Progenitor cell of endocrine pancreas (in vitro differentiated cells): ENCODE measurements around the gene EIF3K. TPM values are rescaled to one million over a fixed set of nuclear protein-coding genes. Genes with fewer than 3 reads are reported as not detected.

Experiments used
- DNase-seq: peaks from one replicate; pipeline ENCODE4 v3.0.0; 2021; ENCODE audit warnings: low spot score; ENCODE audit not compliant: unreplicated experiment
- H3K27ac Mint-ChIP-seq: 2 replicates; pipeline ENCODE4 v1.8.0; 2021; ENCODE audit warnings: mild to moderate bottlenecking, moderate library complexity, mixed read lengths
- H3K27me3 Mint-ChIP-seq: 2 replicates; pipeline ENCODE4 v1.8.0; 2021; ENCODE audit warnings: mixed read lengths
- H3K36me3 Mint-ChIP-seq: 2 replicates; pipeline ENCODE4 v1.8.0; 2022; ENCODE audit warnings: mixed read lengths; ENCODE audit not compliant: insufficient read depth
- H3K4me1 Mint-ChIP-seq: 2 replicates; pipeline ENCODE4 v1.8.0; 2021; ENCODE audit warnings: low read depth, mixed read lengths
- H3K4me3 Mint-ChIP-seq: 2 replicates; pipeline ENCODE4 v1.8.0; 2021; ENCODE audit warnings: low read depth, mild to moderate bottlenecking, moderate library complexity, mixed read lengths
- H3K9me3 Mint-ChIP-seq: 2 replicates; pipeline ENCODE4 v1.8.0; 2021; ENCODE audit warnings: low read depth, mixed read lengths
- CTCF ChIP-seq: fragments of 200-600 bp; sonication (generic); IDR thresholded peaks from one replicate; pipeline ENCODE4 v1.5.0; 2021; ENCODE audit warnings: antibody characterized with exemption, mild to moderate bottlenecking; ENCODE audit not compliant: unreplicated experiment
- total RNA-seq: library from RNA; stranded (reverse); gene quantifications from 2 replicates; pipeline ENCODE4 v1.2.1, GENCODE V29; 2021

EIF3K gene
- total RNA-seq, 1 donor from 2014 or later: 193 TPM

GRCh38 chr19:38580080-38580479 lies 38.9 kb upstream of the EIF3K start:
- no peak for TF ChIP-seq CTCF
- no peak overlapping the region for H3K27ac Mint-ChIP-seq
- no peaks in the 10 kb centered on the region for H3K4me1 Mint-ChIP-seq
- no peak overlapping the region for H3K4me3 Mint-ChIP-seq
- no peaks in the 10 kb centered on the region for H3K9me3 Mint-ChIP-seq
- H3K36me3 Mint-ChIP-seq: no peaks in the 10 kb centered on the region
- no peak for DNase-seq
- no peaks in the 10 kb centered on the region for H3K27me3 Mint-ChIP-seq

GRCh38 chr19:38583219-38583984 lies 35.6 kb upstream of the EIF3K start:
- H3K4me3 Mint-ChIP-seq: no peak overlapping the region
- no peak for TF ChIP-seq CTCF
- H3K4me1 Mint-ChIP-seq: no peaks in the 10 kb centered on the region
- no peaks in the 10 kb centered on the region for H3K36me3 Mint-ChIP-seq
- H3K27ac Mint-ChIP-seq: no peak overlapping the region
- H3K27me3 Mint-ChIP-seq: no peaks in the 10 kb centered on the region
- H3K9me3 Mint-ChIP-seq: no peaks in the 10 kb centered on the region
- DNase-seq: no peak

- TF ChIP-seq CTCF: no peak
- Mint-ChIP-seq H3K27me3 (no peaks in the 10 kb centered on the region), H3K4me3 (no peak overlapping the region), H3K36me3 (no peaks in the 10 kb centered on the region), H3K4me1 (no peaks in the 10 kb centered on the region), H3K9me3 (no peaks in the 10 kb centered on the region), H3K27ac (no peak overlapping the region)
- no peak for DNase-seq
These were observed 35.0 kb upstream of the EIF3K start for GRCh38 chr19:38583985-38584305.

- Mint-ChIP-seq H3K36me3 (no peaks in the 10 kb centered on the region), H3K4me3 (no peak overlapping the region), H3K27ac (no peak overlapping the region), H3K27me3 (no peaks in the 10 kb centered on the region), H3K4me1 (no peaks in the 10 kb centered on the region), H3K9me3 (no peaks in the 10 kb centered on the region)
- DNase-seq: no peak
- no peak for TF ChIP-seq CTCF
These were observed 31.4 kb upstream of the EIF3K start for GRCh38 chr19:38587562-38587961.

- no peaks in the 10 kb centered on the region for H3K27me3 Mint-ChIP-seq
- H3K9me3 Mint-ChIP-seq: no peaks in the 10 kb centered on the region
- DNase-seq: no peak
- no peak overlapping the region for H3K27ac Mint-ChIP-seq
- no peaks in the 10 kb centered on the region for H3K4me1 Mint-ChIP-seq
- TF ChIP-seq CTCF: no peak
- no peaks in the 10 kb centered on the region for H3K36me3 Mint-ChIP-seq
- H3K4me3 Mint-ChIP-seq: no peak overlapping the region
These were observed 30.9 kb upstream of the EIF3K start for GRCh38 chr19:38588041-38588440.
